ENCODE results near the gene SYT5.

SYT5 gene

DNA sequence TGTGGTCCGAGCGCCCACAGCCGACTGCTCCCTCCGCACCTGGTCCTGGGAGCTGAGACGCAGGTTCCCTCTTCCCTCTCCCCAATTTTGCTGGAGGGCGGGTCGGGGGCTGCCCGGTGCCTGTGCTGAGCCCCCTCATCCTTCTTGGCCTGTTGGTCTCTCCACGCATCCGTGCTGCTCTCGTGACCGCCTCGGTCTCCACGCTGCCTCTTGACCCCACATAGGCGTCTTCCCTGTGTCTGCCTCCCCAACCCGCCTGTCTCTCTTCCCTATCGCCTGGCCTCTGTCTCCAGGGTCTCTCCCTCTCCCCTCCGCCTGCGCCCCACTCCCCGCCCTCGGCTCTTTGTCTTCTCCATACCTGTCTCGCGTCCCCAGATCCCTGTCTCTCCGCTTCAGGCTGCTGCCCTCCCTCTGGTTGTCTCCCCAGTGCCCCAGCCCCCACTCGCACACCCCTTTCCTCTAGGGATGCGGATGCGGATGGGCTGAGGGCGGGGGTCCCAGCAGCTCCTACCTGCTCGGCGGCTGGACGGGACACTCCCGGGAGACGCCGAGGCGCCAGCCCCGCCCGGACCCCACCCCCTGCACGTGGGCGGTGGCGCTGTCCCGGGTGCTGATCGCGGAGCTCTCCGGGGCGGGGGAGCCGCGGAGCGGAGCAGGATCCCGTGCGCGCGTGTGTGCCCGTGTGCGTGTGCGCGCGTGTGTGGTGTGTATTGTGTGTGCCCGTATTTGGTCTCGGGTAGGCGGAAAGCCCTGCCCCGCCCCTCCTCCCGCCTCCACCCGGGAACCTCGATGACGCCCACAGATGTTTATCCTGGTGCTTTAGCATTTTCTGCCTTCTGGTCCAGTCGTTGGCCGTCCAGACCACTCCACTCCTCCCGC is at the start of gene SYT5:
Gene SYT5 (minus strand): TSS at position 684 of the 879 bp plus-strand sequence. CDS start 1,248 bp downstream, outside the sequence.
- no peak within 1 kb of the TSS for H3K4me3 ChIP-seq (ENCODE audit: low read depth, low read length)
- peak; percentile 44 for DNase-seq (ENCODE audit: low read depth)

GRCh38 chr19:55229789-55230182 is 49.7 kb upstream of the SYT5 start:
- no peak for TF ChIP-seq CTCF (IDR thresholded peaks at IDR 0.05; ENCODE audit: low read depth, low read length)
- DNase-seq (ENCODE audit: low read depth), result no peak
- H3K4me3 ChIP-seq (ENCODE audit: low read depth, low read length), result no peak overlapping the region

More for the DNA sequence above, at the start of gene SYT5:
- TF ChIP-seq MYC (IDR thresholded peaks at IDR 0.05; ENCODE audit: low read depth, low read length) (0 out of 2 replicates have a peak, but pooled peaks have one; percentile 14), CTCF (IDR thresholded peaks at IDR 0.05; ENCODE audit: low read depth, low read length) (no peak), POLR2A (IDR thresholded peaks at IDR 0.05; ENCODE audit: extremely low read depth, insufficient read length) (no peak)
- TF ChIP-seq, protein P1, sequence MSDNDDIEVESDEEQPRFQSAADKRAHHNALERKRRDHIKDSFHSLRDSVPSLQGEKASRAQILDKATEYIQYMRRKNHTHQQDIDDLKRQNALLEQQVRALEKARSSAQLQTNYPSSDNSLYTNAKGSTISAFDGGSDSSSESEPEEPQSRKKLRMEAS (IDR thresholded peaks at IDR 0.05; ENCODE audit: low read depth, low read length), result peak; percentile 89

DNA sequence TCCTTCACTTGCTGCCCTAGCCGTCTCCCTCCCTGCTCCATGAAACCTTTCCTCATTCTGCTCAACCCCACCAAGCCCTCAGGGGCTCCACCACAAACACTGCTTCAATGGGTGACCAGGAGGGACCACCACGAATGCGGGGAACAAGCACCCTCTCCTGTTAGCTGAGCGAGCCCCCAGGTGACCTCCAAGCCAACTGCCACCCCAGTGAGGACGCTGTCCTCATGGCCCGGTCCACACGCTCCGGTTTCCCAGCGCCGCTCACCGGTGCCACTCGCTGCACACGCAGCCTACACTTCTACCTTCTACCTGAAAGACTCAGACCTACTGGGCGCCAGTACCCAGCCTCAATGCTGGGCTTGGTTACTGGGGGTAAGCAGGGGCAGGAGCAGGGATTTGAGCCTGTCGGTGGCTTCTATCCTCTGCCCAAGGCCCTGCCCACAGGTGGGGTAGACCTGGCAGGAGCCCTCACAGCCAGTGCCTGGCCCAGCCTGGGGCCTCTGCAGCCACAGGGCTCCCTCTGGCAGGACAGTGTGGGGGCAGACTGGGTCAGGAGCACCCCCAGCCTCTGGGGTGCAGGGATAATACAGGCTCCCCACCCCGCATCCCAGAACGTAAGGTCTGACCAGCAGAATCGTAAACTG is 49.2 kb upstream of the SYT5 start:
- TF ChIP-seq POLR2A (IDR thresholded peaks at IDR 0.05; ENCODE audit: extremely low read depth, insufficient read length) (no peak), MYC (IDR thresholded peaks at IDR 0.05; ENCODE audit: low read depth, low read length) (no peak), CTCF (IDR thresholded peaks at IDR 0.05; ENCODE audit: low read depth, low read length) (no peak)
- TF ChIP-seq, protein P1 (IDR thresholded peaks at IDR 0.05; ENCODE audit: low read depth, low read length), result no peak
- no peak overlapping the region for H3K4me3 ChIP-seq (ENCODE audit: low read depth, low read length)
- no peak for DNase-seq (ENCODE audit: low read depth)

GRCh38 chr19:55228403-55229031 is 48.4 kb upstream of the SYT5 start, which contains the start of gene TMEM86B:
TSS of gene TMEM86B (minus strand) at chr19:55228763. CDS start at chr19:55228741, 22 bp downstream.
- no peak for DNase-seq (ENCODE audit: low read depth)
- TF ChIP-seq POLR2A (IDR thresholded peaks at IDR 0.05; ENCODE audit: extremely low read depth, insufficient read length), result no peak
- TF ChIP-seq, protein P1 (IDR thresholded peaks at IDR 0.05; ENCODE audit: low read depth, low read length), result no peak
- no peak for TF ChIP-seq CTCF (IDR thresholded peaks at IDR 0.05; ENCODE audit: low read depth, low read length)
- TF ChIP-seq MYC (IDR thresholded peaks at IDR 0.05; ENCODE audit: low read depth, low read length), result no peak
- H3K4me3 ChIP-seq (ENCODE audit: low read depth, low read length), result no peak within 1 kb of the TSS

DNA sequence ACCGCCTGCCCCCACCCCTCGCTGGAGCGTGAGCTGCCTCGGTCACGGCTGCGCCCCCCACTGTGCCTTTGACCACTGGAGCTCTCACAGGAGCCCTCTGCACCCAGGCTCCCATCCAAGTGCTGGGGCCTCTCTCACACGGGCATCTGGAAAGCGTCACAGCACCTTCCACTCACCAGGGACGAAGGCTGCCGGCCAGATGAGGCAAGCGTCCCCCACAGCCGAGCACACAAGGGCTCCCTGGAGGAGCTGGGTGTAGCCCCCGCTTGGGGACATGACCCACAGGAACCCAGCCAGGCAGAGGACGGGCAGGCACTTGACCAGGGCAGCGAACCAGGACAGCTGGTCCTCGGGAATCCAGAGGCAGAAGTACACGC is 47.9 kb upstream of the SYT5 start:
- TF ChIP-seq CTCF (IDR thresholded peaks at IDR 0.05; ENCODE audit: low read depth, low read length), result no peak
- no peak for TF ChIP-seq MYC (IDR thresholded peaks at IDR 0.05; ENCODE audit: low read depth, low read length)
- no peak for TF ChIP-seq POLR2A (IDR thresholded peaks at IDR 0.05; ENCODE audit: extremely low read depth, insufficient read length)
- TF ChIP-seq, protein P1 (IDR thresholded peaks at IDR 0.05; ENCODE audit: low read depth, low read length), result no peak
- no peak for DNase-seq (ENCODE audit: low read depth)
- no peak overlapping the region for H3K4me3 ChIP-seq (ENCODE audit: low read depth, low read length)

Data from NB4 (cell line).